Transverse colon (tissue), 4 donors: ENCODE data around the gene EYA4.

Source experiments
- CTCF ChIP-seq, 5 experiments: fragments of 200-600 bp in 3 of 5; fragments of 450-650 bp in 2 of 5; sonication (generic) in 3 of 5; IDR thresholded peaks; 1 replicate in 2 of 5; 2 replicates in 3 of 5; pipeline ENCODE4 v1.5.1; 2016 to 2017; ENCODE audit warnings: antibody characterized with exemption in 5 of 5, inconsistent platforms in 3 of 5, mild to moderate bottlenecking in 2 of 5, moderate library complexity in 1 of 5
- EP300 ChIP-seq: sonication (generic); formaldehyde crosslinking; IDR thresholded peaks from one replicate; pipeline ENCODE4 v1.6.1; 2017; ENCODE audit warnings: antibody characterized with exemption, low read depth
- POLR2A ChIP-seq: fragments of 450-650 bp; IDR thresholded peaks from one replicate; pipeline ENCODE4 v1.6.1; 2016; ENCODE audit warnings: antibody characterized with exemption, mild to moderate bottlenecking, moderate library complexity
- POLR2AphosphoS5 ChIP-seq, 3 donors: sonication (generic); formaldehyde crosslinking; IDR thresholded peaks; one replicate each; pipeline ENCODE4 v1.6.1; 2016; ENCODE audit warnings: antibody characterized with exemption in 3 of 3

- TF ChIP-seq CTCF (IDR thresholded peaks at IDR 0.05) (no peak), POLR2A (no peak), POLR2AphosphoS5 (IDR thresholded peaks at IDR 0.05) (no peak), EP300 (no peak)
Measured at GRCh38 chr6:133435065-133435728, 194.0 kb downstream of the EYA4 start.
